Keratinocyte (primary cell): ENCODE measurements around the gene NDUFS6. TPM values are rescaled to one million over a fixed set of nuclear protein-coding genes. Genes with fewer than 3 reads are reported as not detected.

ENCODE experiments used
- DNase-seq: peaks from one replicate; pipeline ENCODE4 v3.0.0-alpha.2; 2011; ENCODE audit warnings: low read depth, missing footprints, low spot score
- FAIRE-seq: peaks from 2 replicates; lab custom pipeline; 2011; peaks lifted over from hg19 to GRCh38; lab: Jason Lieb, UNC
- H2AFZ ChIP-seq: 2 replicates; pipeline ENCODE4 v1.6.0; 2012; ENCODE audit warnings: low read length, control low read depth, inconsistent platforms; ENCODE audit not compliant: control insufficient read depth
- H3K27ac ChIP-seq: 2 replicates; pipeline ENCODE4 v1.5.1; 2011; ENCODE audit warnings: low read length; ENCODE audit not compliant: control insufficient read depth, insufficient read depth
- H3K27me3 ChIP-seq: 3 replicates; pipeline ENCODE4 v1.6.0; 2011; ENCODE audit warnings: low read length; ENCODE audit not compliant: control insufficient read depth, insufficient read depth; ENCODE audit errors: extremely low read depth
- H3K36me3 ChIP-seq, 2 experiments: 2 replicates in 1 of 2; 3 replicates in 1 of 2; pipeline ENCODE4 v1.5.1; 2011; ENCODE audit warnings: low read length in 2 of 2, mild to moderate bottlenecking in 1 of 2; ENCODE audit not compliant: control insufficient read depth in 2 of 2, insufficient read depth in 2 of 2; ENCODE audit errors: extremely low read depth in 1 of 2
- H3K4me1 ChIP-seq: 3 replicates; pipeline ENCODE4 v1.5.1; 2011; ENCODE audit warnings: low read length; ENCODE audit not compliant: control insufficient read depth, insufficient read depth; ENCODE audit errors: extremely low read depth
- H3K4me2 ChIP-seq: 3 replicates; pipeline ENCODE4 v1.6.0; 2011; ENCODE audit warnings: low read depth, low read length; ENCODE audit not compliant: control insufficient read depth, insufficient read depth; ENCODE audit errors: extremely low read depth
- H3K4me3 ChIP-seq, 3 experiments: fragments of 200-600 bp in 1 of 3; sonication (generic) in 1 of 3; 2 replicates in 2 of 3; 3 replicates in 1 of 3; pipeline ENCODE4 v1.5.1; 2011 to 2016; ENCODE audit warnings: low read length in 3 of 3, mild to moderate bottlenecking in 3 of 3, control low read depth in 2 of 3, inconsistent platforms in 1 of 3, low read depth in 1 of 3, mixed read lengths in 1 of 3, mixed run types in 1 of 3, moderate library complexity in 1 of 3; ENCODE audit not compliant: control insufficient read depth in 2 of 3, insufficient read depth in 2 of 3; ENCODE audit errors: extremely low read depth in 1 of 3
- H3K79me2 ChIP-seq: 2 replicates; pipeline ENCODE4 v1.6.0; 2012; ENCODE audit warnings: low read length; ENCODE audit not compliant: control insufficient read depth, insufficient read depth
- H3K9ac ChIP-seq: 3 replicates; pipeline ENCODE4 v1.6.0; 2011; ENCODE audit warnings: low read length; ENCODE audit not compliant: control insufficient read depth, insufficient read depth; ENCODE audit errors: extremely low read depth
- H3K9me1 ChIP-seq: 3 replicates; pipeline ENCODE4 v1.6.0; 2011; ENCODE audit warnings: low read length; ENCODE audit not compliant: control insufficient read depth, insufficient read depth; ENCODE audit errors: extremely low read depth
- H3K9me3 ChIP-seq: 2 replicates; pipeline ENCODE4 v1.5.1; 2012; ENCODE audit warnings: low read depth, low read length; ENCODE audit not compliant: control insufficient read depth
- H4K20me1 ChIP-seq: 3 replicates; pipeline ENCODE4 v1.6.0; 2011; ENCODE audit warnings: low read length; ENCODE audit not compliant: control insufficient read depth, insufficient read depth; ENCODE audit errors: extremely low read depth
- CTCF ChIP-seq, 3 experiments: IDR thresholded peaks in 1 of 3; conservative IDR thresholded peaks in 1 of 3; optimal IDR thresholded peaks in 1 of 3; 2 replicates in 2 of 3; 3 replicates in 1 of 3; pipeline versions ENCODE3 to v1.5.1; 2011; ENCODE audit warnings: low read length in 3 of 3, mild to moderate bottlenecking in 3 of 3, moderate library complexity in 2 of 3, control low read depth in 1 of 3, inconsistent platforms in 1 of 3; ENCODE audit not compliant: insufficient read depth in 2 of 3; ENCODE audit errors: extremely low read depth in 1 of 3
- EZH2 ChIP-seq: IDR thresholded peaks from one replicate; pipeline ENCODE4 v1.6.1; 2012; ENCODE audit warnings: inconsistent platforms, mild to moderate bottlenecking, low read length, moderate library complexity
- dilution Hi-C: fragments of 300-500 bp; cut with MboI; formaldehyde crosslinking; loops from one replicate; pipeline ENCODE4 v1.7.0; 2020; ENCODE audit warnings: low sequenced_read_pairs; ENCODE audit not compliant: extremely low pct_ligation_motif_present
- polyA plus RNA-seq, 5 experiments: library from polyadenylated mRNA; depleted of rRNA in 3 of 5; stranded (reverse) in 3 of 5; stranded (forward) in 1 of 5; unstranded in 1 of 5; fragments of >200 nt; gene quantifications; 1 replicate in 1 of 5; 2 replicates in 3 of 5; 3 replicates in 1 of 5; pipeline versions ENCODE4 v1.2.1 to v1.2.3, GENCODE V29; 2011 to 2012; ENCODE audit warnings: missing spikeins in 2 of 5, low read depth in 1 of 5, low replicate concordance in 1 of 5

Gene NDUFS6
- polyA plus RNA-seq, 1 donor (not counting 4 experiments of a cell fraction or from before 2014, with no cell fraction given): 66.3 TPM

- H3K4me1 ChIP-seq: no peaks in the 10 kb centered on the region
- no peak overlapping the region for H3K27ac ChIP-seq
- H3K9me3 ChIP-seq: no peaks in the 10 kb centered on the region
- dilution Hi-C loops: no loop called here
- H3K9me1 ChIP-seq: no peaks in the 10 kb centered on the region
- no peaks in the 10 kb centered on the region for H3K27me3 ChIP-seq
- H3K79me2 ChIP-seq: no peaks in the 10 kb centered on the region
- H3K4me3 ChIP-seq: no peak overlapping the region
- TF ChIP-seq EZH2: no peak
- no peak for TF ChIP-seq CTCF (optimal IDR thresholded peaks at IDR 0.05 in 1 of 3, IDR thresholded peaks at IDR 0.05 in 1 of 3, conservative IDR thresholded peaks at IDR 0.05 in 1 of 3; ENCODE audit: extremely low read depth in 1 of 3, insufficient read depth in 2 of 3, low read length in 3 of 3)
- no peak overlapping the region for H2AFZ ChIP-seq
- H3K4me2 ChIP-seq: no peak overlapping the region
- H4K20me1 ChIP-seq: no peaks in the 10 kb centered on the region
- no peak for DNase-seq
- no peaks in the 10 kb centered on the region for H3K36me3 ChIP-seq
- FAIRE-seq: no peak
- H3K9ac ChIP-seq: no peak overlapping the region
Measured at GRCh38 chr5:1781726-1782384, 19.4 kb upstream of the NDUFS6 start.

- Histone ChIP-seq H3K4me3 (no peak overlapping the region), H3K9me1 (no peaks in the 10 kb centered on the region), H3K36me3 (no peaks in the 10 kb centered on the region), H3K9ac (no peak overlapping the region), H3K27ac (no peak overlapping the region), H3K79me2 (no peaks in the 10 kb centered on the region), H4K20me1 (no peaks in the 10 kb centered on the region), H3K4me2 (no peak overlapping the region), H3K4me1 (no peaks in the 10 kb centered on the region), H3K27me3 (no peaks in the 10 kb centered on the region), H3K9me3 (no peaks in the 10 kb centered on the region), H2AFZ (no peak overlapping the region)
- TF ChIP-seq CTCF (optimal IDR thresholded peaks at IDR 0.05 in 1 of 3, IDR thresholded peaks at IDR 0.05 in 1 of 3, conservative IDR thresholded peaks at IDR 0.05 in 1 of 3; ENCODE audit: extremely low read depth in 1 of 3, insufficient read depth in 2 of 3, low read length in 3 of 3) (no peak), EZH2 (no peak)
- DNase-seq (no peak), FAIRE-seq (no peak)
- dilution Hi-C loops: no loop called here
Measured at GRCh38 chr5:1782385-1783215, 18.6 kb upstream of the NDUFS6 start.
